D341Med (cell line): ENCODE data around the gene SURF6.
"Not testable (repeated sequence)": the region's sequence is repeated elsewhere in the genome, so short reads cannot be mapped to it uniquely, and the experiment has no call there.

Experiments
- DNase-seq: peaks from one replicate; pipeline ENCODE4 v3.0.0; 2012; ENCODE audit warnings: low spot score

The SURF6 gene

GRCh38 chr9:133347985-133348717, 12.2 kb upstream of the SURF6 start, which contains the start of the genes MED22 and RPL7A:
Gene MED22, minus strand, starts transcription at chr9:133348131. Its CDS starts 1,469 bp downstream, at chr9:133346662.
Gene RPL7A, plus strand, starts transcription at chr9:133348218. Its CDS starts 26 bp downstream, at chr9:133348244.
- peak; percentile 89 for DNase-seq

- peak; percentile 75 for DNase-seq
These were observed 11.6 kb upstream of the SURF6 start for GRCh38 chr9:133347515-133347984.

GRCh38 chr9:133346021-133346785, 10.2 kb upstream of the SURF6 start:
- no peak for DNase-seq

- DNase-seq, result no peak
These were observed 9.6 kb upstream of the SURF6 start for GRCh38 chr9:133345596-133345995.

GRCh38 chr9:133344979-133345378, 9.0 kb upstream of the SURF6 start:
- no peak for DNase-seq

- no peak for DNase-seq
These were observed 8.1 kb upstream of the SURF6 start for GRCh38 chr9:133344071-133344470.

- no peak for DNase-seq
These were observed 6.6 kb upstream of the SURF6 start for GRCh38 chr9:133342570-133342969.

GRCh38 chr9:133342069-133342406, 6.0 kb upstream of the SURF6 start:
- DNase-seq, result no peak

GRCh38 chr9:133341369-133342068, 5.5 kb upstream of the SURF6 start:
- DNase-seq, result no peak

GRCh38 chr9:133340916-133341315, 4.9 kb upstream of the SURF6 start:
- DNase-seq, result no peak

- DNase-seq, result no peak
These were observed 4.3 kb upstream of the SURF6 start for GRCh38 chr9:133340256-133340655.

GRCh38 chr9:133339641-133340040, 3.7 kb upstream of the SURF6 start:
- DNase-seq, result no peak

GRCh38 chr9:133334888-133335287, 1.1 kb downstream of the SURF6 start:
- DNase-seq, result not testable (repeated sequence)

- no peak for DNase-seq
These were observed 1.8 kb downstream of the SURF6 start for GRCh38 chr9:133334161-133334560.

GRCh38 chr9:133333566-133333965, 2.4 kb downstream of the SURF6 start:
- no peak for DNase-seq

- DNase-seq, result no peak
These were observed 3.0 kb downstream of the SURF6 start for GRCh38 chr9:133333011-133333410.

- no peak for DNase-seq
These were observed 3.6 kb downstream of the SURF6 start for GRCh38 chr9:133332381-133332730.

- DNase-seq, result no peak
These were observed 4.2 kb downstream of the SURF6 start for GRCh38 chr9:133331641-133332380.

GRCh38 chr9:133331221-133331620, 4.8 kb downstream of the SURF6 start:
- DNase-seq, result no peak

- not testable (repeated sequence) for DNase-seq
These were observed 6.5 kb downstream of the SURF6 start for GRCh38 chr9:133329306-133330156.
